ENCODE data around the gene TBC1D16. TPM values are rescaled to one million over a fixed set of nuclear protein-coding genes. Genes with fewer than 3 reads are reported as not detected.

Gene TBC1D16
- total RNA-seq, 1 donor from 2014 or later: 21.2 TPM

GRCh38 chr17:80043963-80044362, 8.3 kb upstream of the TBC1D16 start:
- H3K79me2 ChIP-seq (ENCODE audit: low read depth): no peaks in the 10 kb centered on the region
- no peaks in the 10 kb centered on the region for H3K4me1 ChIP-seq
- TF ChIP-seq EZH2phosphoT487 (IDR thresholded peaks at IDR 0.05): no peak
- no peak for TF ChIP-seq CTCF (IDR thresholded peaks at IDR 0.05)
- H3K9ac ChIP-seq: no peak overlapping the region
- Mint-ChIP-seq H3K4me3 (no peak overlapping the region), H3K4me1 (no peaks in the 10 kb centered on the region), H3K36me3 (peaks cover 41% of the 10 kb centered on the region), H3K27me3 (ENCODE audit: insufficient read depth, low read depth) (peaks cover 4% of the 10 kb centered on the region), H3K9me3 (peaks cover 4% of the 10 kb centered on the region), H3K27ac (no peak overlapping the region)
- H2AFZ ChIP-seq (replicated peaks): no peak overlapping the region
- no peaks in the 10 kb centered on the region for H4K20me1 ChIP-seq (ENCODE audit: low read depth)
- H3K27ac ChIP-seq: no peak overlapping the region
- no peaks in the 10 kb centered on the region for H3K9me3 ChIP-seq (ENCODE audit: low read depth)
- H3F3A ChIP-seq (ENCODE audit: low read depth): no peaks in the 10 kb centered on the region
- no peak overlapping the region for H3K4me2 ChIP-seq
- H3K4me3 ChIP-seq: no peak overlapping the region
- H3K27me3 ChIP-seq: no peaks in the 10 kb centered on the region
- peaks cover 5% of the 10 kb centered on the region for H3K36me3 ChIP-seq
- no peak for DNase-seq (ENCODE audit: low spot score)

GRCh38 chr17:80036715-80037477, 1.2 kb upstream of the TBC1D16 start:
- peak; percentile 92 for DNase-seq (ENCODE audit: low spot score)
- TF ChIP-seq CTCF (IDR thresholded peaks at IDR 0.05): no peak
- TF ChIP-seq EZH2 (IDR thresholded peaks at IDR 0.05): no peak
- no peak for TF ChIP-seq EZH2phosphoT487 (IDR thresholded peaks at IDR 0.05)
- peaks cover 5% of the 10 kb centered on the region for H3K36me3 ChIP-seq
- H3K4me2 ChIP-seq: peak overlapping the region; percentile 88
- H3K9ac ChIP-seq: peak overlapping the region; percentile 28
- peaks cover 11% of the 10 kb centered on the region for H3K27me3 ChIP-seq
- H3K9me3 ChIP-seq (ENCODE audit: low read depth): no peaks in the 10 kb centered on the region
- H3K4me1 ChIP-seq: peaks cover 8% of the 10 kb centered on the region
- Mint-ChIP-seq H3K36me3 (peaks cover 21% of the 10 kb centered on the region), H3K4me1 (peaks cover 37% of the 10 kb centered on the region), H3K27me3 (ENCODE audit: insufficient read depth, low read depth) (peaks cover 6% of the 10 kb centered on the region), H3K4me3 (peak overlapping the region; percentile 95), H3K9me3 (no peaks in the 10 kb centered on the region), H3K27ac (peak overlapping the region; percentile 98)
- H3F3A ChIP-seq (ENCODE audit: low read depth): peaks cover 23% of the 10 kb centered on the region
- H4K20me1 ChIP-seq (ENCODE audit: low read depth): peaks cover 31% of the 10 kb centered on the region
- H3K27ac ChIP-seq: no peak overlapping the region
- H3K4me3 ChIP-seq: peak overlapping the region; percentile 72
- peaks cover 34% of the 10 kb centered on the region for H3K79me2 ChIP-seq (ENCODE audit: low read depth)
- peak overlapping the region; percentile 80 for H2AFZ ChIP-seq (replicated peaks)

DNA sequence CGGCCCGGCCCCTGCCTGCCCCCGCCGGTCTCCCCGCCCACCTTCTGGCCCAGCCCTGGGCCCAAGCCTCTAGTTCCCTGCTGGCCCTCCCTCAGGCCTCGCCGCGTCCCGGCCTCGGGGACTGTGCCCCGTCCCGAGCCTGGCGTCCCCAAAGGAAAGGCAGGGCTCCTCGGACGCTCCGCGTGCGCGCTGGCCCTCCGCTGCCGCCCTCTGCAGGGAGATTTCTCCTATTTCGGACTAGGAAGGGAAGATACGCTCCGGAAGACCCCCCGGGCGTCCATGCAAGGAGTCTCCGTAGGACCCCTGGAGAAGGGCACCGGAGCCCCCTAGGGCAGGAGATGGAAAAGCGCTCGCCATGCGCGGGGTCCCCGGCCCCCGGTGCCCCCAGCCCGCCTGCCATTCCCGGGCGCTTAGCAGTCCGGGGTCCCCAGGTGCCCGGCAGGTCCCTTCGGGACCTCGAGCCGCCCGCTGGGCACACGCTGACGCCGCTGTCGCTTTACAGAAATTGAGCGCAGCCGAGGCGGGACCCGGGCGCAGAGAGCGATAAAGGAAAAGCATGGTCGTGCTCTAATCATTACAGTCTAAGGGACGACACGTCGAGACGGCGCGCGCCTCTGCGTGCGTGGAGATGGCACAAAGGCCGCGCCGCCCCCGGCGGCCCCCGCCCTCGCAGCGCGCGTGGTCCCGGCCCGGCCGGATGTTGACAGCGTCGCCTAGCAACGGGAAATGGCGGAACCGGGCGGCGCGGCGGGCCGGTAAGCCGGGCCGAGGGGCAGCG, 454 bp upstream of the TBC1D16 start, which contains the start of gene CCDC40:
Gene CCDC40, plus strand, starts transcription at position 706 of the 778 bp plus-strand sequence. Its CDS starts 21 bp downstream, at position 727.
- Mint-ChIP-seq H3K27ac (peak within 1 kb of the TSS; percentile 98), H3K4me3 (peak within 1 kb of the TSS; percentile 95), H3K4me1 (peaks cover 44% of the 10 kb centered on the region)

More for the DNA sequence above, 454 bp upstream of the TBC1D16 start, which contains the start of gene CCDC40:
- peaks cover 11% of the 10 kb centered on the region for H3K27me3 ChIP-seq
- DNase-seq (ENCODE audit: low spot score): peak; percentile 94
- peaks cover 15% of the 10 kb centered on the region for H3K36me3 Mint-ChIP-seq
- no peaks in the 10 kb centered on the region for H3K9me3 ChIP-seq (ENCODE audit: low read depth)
- no peaks in the 10 kb centered on the region for H3K9me3 Mint-ChIP-seq
- H3F3A ChIP-seq (ENCODE audit: low read depth): peaks cover 23% of the 10 kb centered on the region
- H3K4me3 ChIP-seq: peak within 1 kb of the TSS; percentile 72
- peaks cover 5% of the 10 kb centered on the region for H3K36me3 ChIP-seq
- peaks cover 42% of the 10 kb centered on the region for H3K79me2 ChIP-seq (ENCODE audit: low read depth)
- H2AFZ ChIP-seq (replicated peaks): peak within 1 kb of the TSS; percentile 80
- peaks cover 12% of the 10 kb centered on the region for H3K4me1 ChIP-seq
- TF ChIP-seq CTCF (IDR thresholded peaks at IDR 0.05) (peak; percentile 25), EZH2 (IDR thresholded peaks at IDR 0.05) (no peak)
- peak within 1 kb of the TSS; percentile 28 for H3K9ac ChIP-seq
- peak within 1 kb of the TSS; percentile 88 for H3K4me2 ChIP-seq
- peaks cover 6% of the 10 kb centered on the region for H3K27me3 Mint-ChIP-seq (ENCODE audit: insufficient read depth, low read depth)
- H4K20me1 ChIP-seq (ENCODE audit: low read depth): peaks cover 39% of the 10 kb centered on the region
- H3K27ac ChIP-seq: peak within 1 kb of the TSS; percentile 57
